ENCODE data around the gene ZNF76. TPM values are rescaled to one million over a fixed set of nuclear protein-coding genes. Genes with fewer than 3 reads are reported as not detected.

ZNF76 gene
- total and polyA plus RNA-seq, 2 donors (not counting 1 experiment from before 2014, with no cell fraction given): 96.9 to 145 TPM

- Histone ChIP-seq H3K9me3 (ENCODE audit: control extremely low read depth in 1 of 3, control insufficient read depth in 2 of 3, insufficient read depth in 1 of 3, low read length in 2 of 3) (no peaks in the 10 kb centered on the region), H3K79me2 (ENCODE audit: control insufficient read depth, insufficient read depth, low read length) (peaks cover 31% of the 10 kb centered on the region), H3K4me3 (ENCODE audit: control extremely low read depth in 1 of 5, extremely low read depth in 1 of 5, insufficient read depth in 1 of 5, low read depth in 2 of 5, low read length in 4 of 5) (no peak overlapping the region), H4K20me1 (ENCODE audit: control insufficient read depth, insufficient read depth, low read length, poor library complexity, severe bottlenecking) (no peaks in the 10 kb centered on the region), H3K9ac (ENCODE audit: low read length) (no peak overlapping the region), H2AFZ (ENCODE audit: insufficient read depth, low read depth, low read length, poor library complexity, severe bottlenecking) (no peak overlapping the region), H3K4me1 (ENCODE audit: control insufficient read depth in 2 of 2, insufficient read depth in 2 of 2, low read length in 2 of 2) (peaks cover 32 to 43% of the 10 kb centered on the region in 2 donors), H3K27me3 (replicated peaks in 1 of 4; ENCODE audit: control extremely low read depth in 1 of 4, control insufficient read depth in 3 of 4, insufficient read depth in 4 of 4, low read length in 3 of 4) (no peaks in the 10 kb centered on the region), H3K36me3 (replicated peaks in 1 of 2; ENCODE audit: control extremely low read depth in 1 of 2, control insufficient read depth in 1 of 2, extremely low read depth in 1 of 2, insufficient read depth in 2 of 2, low read length in 1 of 2) (peaks cover 0 to 45% of the 10 kb centered on the region in 2 experiments), H3K27ac (ENCODE audit: low read length in 2 of 2) (no peak overlapping the region), H3K4me2 (replicated peaks; ENCODE audit: low read depth, low read length, poor library complexity, severe bottlenecking) (no peak overlapping the region)
- H3K27me3 Mint-ChIP-seq: no peaks in the 10 kb centered on the region
- ATAC-seq (ENCODE audit: low read depth) (no peak), DNase-seq (no peak)
- H3K27ac Mint-ChIP-seq: no peak overlapping the region
- 100% methylated on average over 1 of the region's 3 CpGs for WGBS (ENCODE audit: insufficient coverage)
- peaks cover 41% of the 10 kb centered on the region for H3K4me1 Mint-ChIP-seq
- no peak overlapping the region for H3K4me3 Mint-ChIP-seq
- CTCF ChIA-PET: interaction anchor here (0.5 to 13.2 kb wide), 24 partner anchors 10 to 441 kb away, joined by 3 to 301 read pairs (median 8); partner anchors contain the start of genes ARMC12, FANCE, PPARD and RPL10A
- POLR2A ChIA-PET: no interaction called here
- intact Hi-C loops (cut with micrococcal nuclease): no loop called here
- TF ChIP-seq EZH2 (IDR thresholded peaks at IDR 0.05; ENCODE audit: borderline replicate concordance, insufficient read depth, low read depth, low read length, poor library complexity, severe bottlenecking) (no peak), CTCF (IDR thresholded peaks at IDR 0.05) (no peak)
- no peaks in the 10 kb centered on the region for H3K9me3 Mint-ChIP-seq (ENCODE audit: insufficient read depth)
Measured at GRCh38 chr6:35295521-35296315, 36.2 kb downstream of the ZNF76 start.

Data from B cell (primary cell).